NCI-H1436 treated with DMSO at 0.1 percent for 48 hours (cell line): Measurements from ENCODE around the gene ZDHHC16.
"Not testable (repeated sequence)": the region's sequence is repeated elsewhere in the genome, so short reads cannot be mapped to it uniquely, and the experiment has no call there.

Experiments
- DNase-seq: peaks from one replicate; lab custom pipeline; 2025; lab: John Stamatoyannopoulos, UW

Gene ZDHHC16

GRCh38 chr10:97445722-97446639 is at the start of gene ZDHHC16, which contains the start of gene EXOSC1:
Gene ZDHHC16, plus strand, starts transcription at chr10:97446175. Its CDS starts 5,501 bp downstream, at chr10:97451676.
Gene EXOSC1, minus strand, starts transcription at chr10:97446006. Its CDS starts 21 bp downstream, at chr10:97445985.
- peak; percentile 90 for DNase-seq

DNA sequence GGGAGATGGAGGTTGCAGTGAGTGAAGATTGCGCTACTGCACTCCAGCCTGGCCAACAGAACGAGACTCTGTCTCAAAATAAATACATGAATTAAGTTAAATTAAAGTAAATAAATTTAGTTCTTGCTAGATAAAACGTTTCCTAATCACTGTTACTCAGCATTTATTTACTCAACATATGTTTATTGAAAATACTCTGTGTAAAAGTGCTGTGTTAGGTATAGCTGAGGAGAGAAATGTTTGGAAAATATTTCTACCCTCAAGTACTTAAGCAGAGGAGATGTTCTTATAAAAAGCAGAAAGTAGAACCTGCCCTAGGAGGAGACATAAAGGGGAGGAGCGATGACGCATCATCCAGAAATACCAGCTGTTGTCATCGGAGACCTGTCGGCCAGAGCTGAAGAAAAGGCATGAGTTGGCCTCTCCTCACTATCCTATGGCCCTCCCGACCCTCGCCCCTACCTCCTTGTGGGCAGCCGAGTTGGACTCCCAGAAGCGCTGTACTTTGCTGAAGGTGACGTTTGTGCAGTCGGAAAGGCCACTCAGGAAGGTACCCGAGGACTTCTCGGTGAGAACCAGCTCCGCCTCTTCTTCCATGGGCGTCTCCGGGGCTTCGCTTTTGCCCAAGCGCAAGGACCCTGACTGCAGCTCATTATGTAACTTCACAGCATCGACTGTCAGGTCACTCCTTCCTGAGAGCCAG is 46.0 kb upstream of the ZDHHC16 start:
- DNase-seq = no peak

GRCh38 chr10:97400665-97401454 is 45.1 kb upstream of the ZDHHC16 start, which contains the start of gene RRP12:
Gene RRP12, minus strand, starts transcription at chr10:97401340. Its CDS starts 109 bp downstream, at chr10:97401231.
- peak; percentile 68 for DNase-seq

GRCh38 chr10:97401455-97401919 is 44.5 kb upstream of the ZDHHC16 start:
- no peak for DNase-seq

- DNase-seq = no peak
Observed at GRCh38 chr10:97404044-97404443, 41.9 kb upstream of the ZDHHC16 start.

DNA sequence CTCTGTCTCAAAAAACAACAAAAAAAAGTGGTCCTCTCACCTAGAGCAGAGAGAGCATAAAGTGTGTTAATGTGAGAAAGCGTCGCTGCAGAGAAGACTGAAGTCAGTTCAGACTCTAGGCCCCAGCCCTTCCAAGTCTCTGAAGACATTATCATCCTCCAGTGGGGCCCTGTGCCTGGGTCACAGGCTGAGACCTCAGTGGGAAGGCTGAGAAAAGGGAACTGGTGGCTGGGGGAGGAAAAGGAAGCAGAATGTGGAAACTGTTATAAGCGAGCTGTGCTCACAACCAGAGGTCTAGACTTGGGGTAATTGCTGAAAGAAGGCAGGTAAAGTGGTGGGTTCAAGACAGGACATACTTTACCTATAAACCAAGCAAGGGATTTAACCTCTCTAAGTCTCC is 39.9 kb upstream of the ZDHHC16 start:
- no peak for DNase-seq

DNA sequence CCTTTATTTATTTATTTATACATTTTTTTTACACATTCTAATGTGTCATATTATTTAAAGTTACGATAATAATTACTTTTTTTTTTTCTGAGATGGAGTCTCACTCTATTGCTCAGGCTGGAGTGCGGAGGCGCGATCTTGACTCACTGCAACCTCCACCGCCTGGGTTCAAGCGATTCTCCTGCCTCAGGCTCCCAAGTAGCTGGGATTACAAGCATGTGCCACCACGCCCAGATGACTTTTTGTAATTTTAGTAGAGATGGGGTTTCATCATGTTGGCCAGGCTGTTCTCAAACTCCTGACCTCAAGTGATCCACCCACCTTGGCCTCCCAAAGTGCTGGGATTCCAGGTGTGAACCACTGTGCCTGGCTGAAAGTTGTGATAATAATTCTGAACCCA is 39.5 kb upstream of the ZDHHC16 start:
- DNase-seq = not testable (repeated sequence)

DNA sequence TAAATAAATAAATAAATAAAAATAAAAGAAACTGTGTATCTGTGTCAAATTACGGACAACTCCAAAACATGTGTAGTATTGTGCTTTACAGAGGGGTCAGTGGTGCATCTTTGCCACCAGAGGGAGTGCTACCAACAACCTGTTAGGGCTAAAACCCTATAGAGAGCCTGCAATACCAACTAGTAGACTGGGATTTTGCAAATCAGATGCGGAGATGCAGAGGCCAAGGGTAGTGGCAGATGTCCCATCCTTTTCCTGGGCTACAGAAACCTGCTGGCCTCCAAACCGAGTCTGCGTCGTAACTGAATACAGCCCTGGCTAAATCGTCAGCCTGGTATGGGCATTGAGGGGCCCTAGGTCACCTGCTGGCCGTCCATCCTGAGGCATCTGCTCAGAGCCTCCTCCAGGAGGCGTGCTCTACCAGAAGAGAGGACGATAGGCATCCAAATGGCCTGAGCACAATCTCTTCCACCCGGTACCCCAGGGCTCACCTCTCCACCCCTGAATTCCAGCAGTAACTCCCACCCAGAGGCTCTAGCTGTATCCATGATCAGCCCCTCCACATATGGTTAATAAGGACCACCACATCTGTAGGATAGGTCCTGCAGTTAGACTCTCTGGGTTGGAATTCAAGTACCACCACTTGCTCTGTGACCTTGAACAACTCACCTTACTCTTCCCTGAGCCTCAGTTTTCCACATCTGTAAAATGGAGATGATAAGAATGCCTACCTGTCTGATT is 38.6 kb upstream of the ZDHHC16 start:
- DNase-seq = peak; percentile 47

- DNase-seq = no peak
Observed at GRCh38 chr10:97407952-97408248, 38.1 kb upstream of the ZDHHC16 start.

DNA sequence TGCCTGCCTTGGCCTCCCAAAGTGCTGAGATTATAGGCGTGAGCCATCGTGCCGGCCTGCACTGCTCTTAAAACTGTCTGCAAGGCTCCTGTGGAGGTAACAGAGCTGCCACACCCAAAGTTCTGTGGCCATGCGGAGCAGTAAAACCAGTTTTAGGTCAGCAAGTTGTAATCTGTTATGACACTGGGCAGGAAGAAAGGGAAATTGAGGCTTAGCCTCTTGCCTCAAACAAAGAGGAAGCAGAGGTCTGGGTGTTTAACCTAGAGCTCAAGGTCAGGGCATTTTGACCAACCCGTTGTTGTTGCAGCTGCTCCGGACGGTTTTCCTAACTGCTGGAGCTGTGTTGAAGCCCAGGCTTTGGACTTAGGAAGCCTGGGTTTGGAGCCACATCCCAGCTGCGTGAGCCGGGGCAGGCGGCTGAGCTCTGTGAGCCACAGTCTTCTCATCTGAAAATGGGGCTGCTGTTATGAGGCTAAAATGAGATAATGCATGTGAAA is 37.4 kb upstream of the ZDHHC16 start:
- DNase-seq = no peak

DNA sequence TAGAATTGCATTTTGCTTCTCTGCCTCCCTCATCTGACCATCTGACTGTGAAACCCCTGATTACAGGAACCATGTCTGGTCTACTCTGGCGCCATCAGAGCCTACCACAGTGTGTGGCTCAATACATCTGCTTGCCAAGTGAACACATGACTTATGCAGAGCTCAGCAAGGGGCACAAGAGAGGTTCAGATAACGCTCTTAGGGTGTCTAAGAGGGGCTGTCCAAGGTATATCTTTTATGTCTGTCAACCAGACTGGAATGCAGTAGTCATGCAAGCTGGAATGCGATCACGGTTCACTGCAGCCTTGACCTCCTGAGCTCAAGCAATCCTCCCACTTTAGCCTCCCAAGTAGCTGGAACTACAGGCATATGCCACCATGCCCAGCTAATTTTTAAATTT is 34.6 kb upstream of the ZDHHC16 start:
- DNase-seq = no peak

DNA sequence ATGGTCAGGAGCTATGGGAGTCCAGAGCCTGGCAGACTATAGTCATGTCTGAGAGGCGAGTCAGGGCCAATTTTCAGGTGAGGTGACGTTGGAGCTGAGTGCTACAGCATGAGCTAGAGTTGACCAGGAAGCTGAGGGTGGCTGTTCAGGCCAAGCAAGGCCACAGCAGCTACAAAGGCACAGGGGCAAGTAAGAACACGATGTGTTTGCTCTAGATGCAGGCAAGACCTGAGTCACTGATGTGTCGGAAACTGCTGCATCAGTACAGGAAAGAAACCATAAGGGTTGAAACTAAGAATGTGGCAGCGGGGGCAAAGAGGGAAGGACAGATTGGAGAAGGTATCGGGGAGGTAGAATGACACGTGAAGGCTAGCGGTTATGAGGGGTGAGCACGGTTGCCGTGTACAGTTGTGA is 33.1 kb upstream of the ZDHHC16 start:
- DNase-seq = no peak

GRCh38 chr10:97416565-97416964 is 29.4 kb upstream of the ZDHHC16 start:
- DNase-seq = no peak

- not testable (repeated sequence) for DNase-seq
Observed at GRCh38 chr10:97423757-97424098, 22.2 kb upstream of the ZDHHC16 start.

GRCh38 chr10:97425964-97426775 is 19.8 kb upstream of the ZDHHC16 start, which contains the start of gene PGAM1:
Gene PGAM1, plus strand, starts transcription at chr10:97426191. Its CDS starts 117 bp downstream, at chr10:97426308.
- peak; percentile 84 for DNase-seq

DNA sequence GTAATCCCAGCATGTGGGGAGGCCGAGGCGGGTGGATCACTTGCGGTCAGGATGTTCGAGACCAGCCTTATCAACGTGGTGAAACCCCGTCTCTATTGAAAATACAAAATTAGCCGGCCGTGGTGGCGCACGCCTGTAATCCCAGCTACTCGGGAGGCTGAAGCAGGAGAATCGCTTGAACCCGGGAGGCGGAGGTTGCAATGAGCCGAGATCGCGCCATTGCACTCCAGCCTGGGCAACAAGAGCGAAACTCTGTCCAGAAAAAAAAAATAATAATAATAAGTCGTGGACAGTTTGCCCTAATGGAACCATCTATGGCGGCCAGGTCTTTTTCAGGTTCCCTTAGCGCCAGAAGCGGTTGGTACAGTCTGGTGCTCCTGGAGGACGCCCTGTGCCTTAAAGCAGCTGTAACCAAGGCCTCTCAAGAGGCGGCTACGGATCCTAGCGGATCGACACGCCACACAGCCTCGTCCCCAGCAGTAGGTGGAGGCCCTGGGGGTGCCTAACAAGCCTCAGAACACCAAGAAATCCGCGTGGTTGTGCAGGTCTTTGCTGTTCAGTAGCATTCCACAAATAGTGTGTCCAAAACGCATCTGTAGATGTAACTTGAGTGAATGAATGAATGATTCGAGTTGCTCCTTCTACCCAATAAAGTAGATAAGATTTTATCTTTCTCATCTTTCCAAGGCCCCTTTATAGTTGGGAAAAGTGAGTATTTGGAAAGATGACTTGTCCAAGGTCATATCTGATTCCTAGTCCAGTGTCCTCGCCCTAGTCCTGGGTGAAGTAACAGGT is 19.0 kb upstream of the ZDHHC16 start:
- no peak for DNase-seq

GRCh38 chr10:97427571-97428179 is 18.3 kb upstream of the ZDHHC16 start:
- DNase-seq = no peak

- no peak for DNase-seq
Observed at GRCh38 chr10:97428572-97428981, 17.4 kb upstream of the ZDHHC16 start.

- DNase-seq = no peak
Observed at GRCh38 chr10:97434055-97434454, 11.9 kb upstream of the ZDHHC16 start.
